ENCODE measurements around the gene SPSB3.

The SPSB3 gene

GRCh38 chr16:1782408-1783264, at the start of gene SPSB3, which contains the start of gene NUBP2:
SPSB3 (minus strand) TSS chr16:1782571; CDS start chr16:1781483, 1,088 bp downstream.
NUBP2 (plus strand) TSS chr16:1782960; CDS start chr16:1783021, 61 bp downstream.
- peak; percentile 94 to 95 for DNase-seq (ENCODE audit: low read depth in 2 of 2)

- DNase-seq (ENCODE audit: low read depth in 2 of 2) = no peak
Observed at GRCh38 chr16:1831186-1832075, 49.1 kb upstream of the SPSB3 start.

- no peak for DNase-seq (ENCODE audit: low read depth in 2 of 2)
Observed at GRCh38 chr16:1830213-1830612, 47.8 kb upstream of the SPSB3 start.

GRCh38 chr16:1828645-1829410, 46.5 kb upstream of the SPSB3 start:
- no peak for DNase-seq (ENCODE audit: low read depth in 2 of 2)

- DNase-seq (ENCODE audit: low read depth in 2 of 2) = peak; percentile 80 to 82
Observed at GRCh38 chr16:1826691-1827573, 44.6 kb upstream of the SPSB3 start, which contains the start of the genes FAHD1 and HAGH. FAHD1 (plus strand) TSS chr16:1827206; CDS start chr16:1827239, 33 bp downstream. HAGH (minus strand) TSS chr16:1826825; CDS start chr16:1826787, 38 bp downstream.

GRCh38 chr16:1825864-1826690, 43.7 kb upstream of the SPSB3 start:
- peak; percentile 32 to 34 for DNase-seq (ENCODE audit: low read depth in 2 of 2)

GRCh38 chr16:1825381-1825863, 43.1 kb upstream of the SPSB3 start:
- DNase-seq (ENCODE audit: low read depth in 2 of 2) = no peak

GRCh38 chr16:1823821-1824220, 41.5 kb upstream of the SPSB3 start:
- no peak for DNase-seq (ENCODE audit: low read depth in 2 of 2)

- no peak for DNase-seq (ENCODE audit: low read depth in 2 of 2)
Observed at GRCh38 chr16:1822801-1823200, 40.4 kb upstream of the SPSB3 start.

- DNase-seq (ENCODE audit: low read depth in 2 of 2) = no peak
Observed at GRCh38 chr16:1821861-1822611, 39.7 kb upstream of the SPSB3 start.

GRCh38 chr16:1820946-1821290, 38.5 kb upstream of the SPSB3 start:
- DNase-seq (ENCODE audit: low read depth in 2 of 2) = no peak

- no peak for DNase-seq (ENCODE audit: low read depth in 2 of 2)
Observed at GRCh38 chr16:1820096-1820945, 38.0 kb upstream of the SPSB3 start.

GRCh38 chr16:1819611-1820010, 37.2 kb upstream of the SPSB3 start:
- DNase-seq (ENCODE audit: low read depth in 2 of 2) = no peak

- no peak for DNase-seq (ENCODE audit: low read depth in 2 of 2)
Observed at GRCh38 chr16:1818873-1819525, 36.6 kb upstream of the SPSB3 start.

- DNase-seq (ENCODE audit: low read depth in 2 of 2) = no peak
Observed at GRCh38 chr16:1818204-1818872, 36.0 kb upstream of the SPSB3 start.

- no peak for DNase-seq (ENCODE audit: low read depth in 2 of 2)
Observed at GRCh38 chr16:1817716-1818115, 35.3 kb upstream of the SPSB3 start.

- no peak for DNase-seq (ENCODE audit: low read depth in 2 of 2)
Observed at GRCh38 chr16:1817276-1817589, 34.9 kb upstream of the SPSB3 start.
